Esophagus muscularis mucosa (tissue), 4 donors: Measurements from ENCODE around the gene DDX19B. TPM values are rescaled to one million over a fixed set of nuclear protein-coding genes. Genes with fewer than 3 reads are reported as not detected.
"Not testable (repeated sequence)": the region's sequence is repeated elsewhere in the genome, so short reads cannot be mapped to it uniquely, and the experiment has no call there.

Source experiments
- DNase-seq: peaks from one replicate; pipeline ENCODE4 v3.0.0-alpha.2; 2017; ENCODE audit errors: extremely low spot score
- H3K27ac ChIP-seq, 4 donors: fragments of 200-600 bp; sonication (generic); replicated peaks in 1 of 4; 1 replicate in 3 of 4; 2 replicates in 1 of 4; pipeline ENCODE4 v1.5.1; 2016 to 2019; ENCODE audit warnings: mild to moderate bottlenecking in 1 of 4
- H3K27me3 ChIP-seq, 4 donors: fragments of 200-600 bp; sonication (generic); one replicate each; pipeline versions ENCODE4 v1.5.1 to v1.6.0; 2016 to 2019
- H3K36me3 ChIP-seq, 4 donors: fragments of 200-600 bp; sonication (generic); one replicate each; pipeline ENCODE4 v1.5.1; 2016 to 2019
- H3K4me1 ChIP-seq, 4 donors: fragments of 200-600 bp; sonication (generic); one replicate each; pipeline ENCODE4 v1.5.1; 2016 to 2019
- H3K4me3 ChIP-seq, 4 donors: fragments of 200-600 bp; sonication (generic); 1 replicate in 2 of 4; 2 replicates in 2 of 4; pipeline ENCODE4 v1.5.1; 2016 to 2019; ENCODE audit warnings: mild to moderate bottlenecking in 4 of 4, moderate library complexity in 1 of 4
- H3K9me3 ChIP-seq, 4 donors: fragments of 200-600 bp; sonication (generic); 1 replicate in 3 of 4; 2 replicates in 1 of 4; pipeline ENCODE4 v1.5.1; 2016 to 2019
- CTCF ChIP-seq, 3 experiments: fragments of 200-600 bp in 2 of 3; fragments of 450-650 bp in 1 of 3; sonication (generic) in 2 of 3; IDR thresholded peaks; one replicate each; pipeline ENCODE4 v1.5.1; 2017 to 2019; ENCODE audit warnings: antibody characterized with exemption in 3 of 3, mild to moderate bottlenecking in 2 of 3, moderate library complexity in 1 of 3
- EP300 ChIP-seq: sonication (generic); formaldehyde crosslinking; IDR thresholded peaks from one replicate; pipeline ENCODE4 v1.6.1; 2017; ENCODE audit warnings: antibody characterized with exemption
- POLR2A ChIP-seq: fragments of 450-650 bp; IDR thresholded peaks from one replicate; pipeline ENCODE4 v1.6.1; 2017; ENCODE audit warnings: antibody characterized with exemption, moderate library complexity, mild to moderate bottlenecking, low read depth
- POLR2AphosphoS5 ChIP-seq, 2 donors: sonication (generic); formaldehyde crosslinking; IDR thresholded peaks; one replicate each; pipeline ENCODE4 v1.6.1; 2017; ENCODE audit warnings: antibody characterized with exemption in 2 of 2
- WGBS: methylation state at CpG from one replicate; pipeline ENCODE4 v1.1.5; 2018; 5-methylcytosine and 5-hydroxymethylcytosine counted together
- intact Hi-C: fragments of 100-400 bp; cut with DNase I; formaldehyde crosslinking; loops from one replicate; pipeline ENCODE4 v1.15.1; 2023
- total RNA-seq, 4 donors: library from RNA; depleted of rRNA; stranded (reverse); fragments of >200 nt; gene quantifications; one replicate each; pipeline versions ENCODE4 v1.1.0 to v1.2.1, GENCODE V29; 2016

DDX19B gene
- total RNA-seq, 4 donors from 2014 or later = 36.1 to 48.7 (median 41.1) TPM

GRCh38 chr16:70304892-70305448 is 6.0 kb downstream of the DDX19B start:
- Histone ChIP-seq H3K27me3 (no peaks in the 10 kb centered on the region), H3K4me3 (no peak overlapping the region), H3K27ac (no peak overlapping the region), H3K36me3 (peaks cover 0 to 20% (median 6%) of the 10 kb centered on the region in 4 donors), H3K9me3 (peaks cover 0 to 13% (median 8%) of the 10 kb centered on the region in 4 donors), H3K4me1 (peaks cover 3 to 13% (median 9%) of the 10 kb centered on the region in 4 donors)
- 66% methylated on average over 3 of the region's 3 CpGs for WGBS
- intact Hi-C loops = no loop called here
- no peak for TF ChIP-seq POLR2A
- no peak for TF ChIP-seq CTCF (IDR thresholded peaks at IDR 0.05)
- no peak for TF ChIP-seq EP300
- TF ChIP-seq POLR2AphosphoS5 (IDR thresholded peaks at IDR 0.05) = no peak
- DNase-seq = no peak

- H3K9me3 ChIP-seq = peaks cover 0 to under 1% (median 0%) of the 10 kb centered on the region in 4 donors
- DNase-seq = no peak
- WGBS = 93% methylated on average over 2 of the region's 2 CpGs
- H3K36me3 ChIP-seq = peaks cover 0 to 11% (median 3%) of the 10 kb centered on the region in 4 donors
- peaks cover 0 to 9% (median 4%) of the 10 kb centered on the region in 4 donors for H3K4me1 ChIP-seq
- no peaks in the 10 kb centered on the region for H3K27me3 ChIP-seq
- intact Hi-C loops = no loop called here
- TF ChIP-seq CTCF (IDR thresholded peaks at IDR 0.05) (no peak), EP300 (no peak), POLR2A (no peak), POLR2AphosphoS5 (IDR thresholded peaks at IDR 0.05) (no peak)
- no peak overlapping the region for H3K27ac ChIP-seq
- no peak overlapping the region for H3K4me3 ChIP-seq
Measured at GRCh38 chr16:70306880-70307279, 7.9 kb downstream of the DDX19B start.

GRCh38 chr16:70307726-70308125 is 8.7 kb downstream of the DDX19B start:
- H3K4me1 ChIP-seq, H3K4me3 ChIP-seq, intact Hi-C loops, H3K9me3 ChIP-seq, H3K27ac ChIP-seq, H3K27me3 ChIP-seq, DNase-seq: not testable (repeated sequence)
- 100% methylated on average over 2 of the region's 2 CpGs for WGBS
- peaks cover 0 to 13% (median 3%) of the 10 kb centered on the region in 4 donors for H3K36me3 ChIP-seq

GRCh38 chr16:70320121-70320520 is 21.1 kb downstream of the DDX19B start:
- intact Hi-C loops = no loop called here
- Histone ChIP-seq H3K36me3 (peaks cover 59 to 97% (median 90%) of the 10 kb centered on the region in 4 donors), H3K4me1 (no peaks in the 10 kb centered on the region), H3K27ac (no peak overlapping the region), H3K27me3 (no peaks in the 10 kb centered on the region), H3K9me3 (no peaks in the 10 kb centered on the region), H3K4me3 (no peak overlapping the region)
- TF ChIP-seq POLR2A (no peak), EP300 (no peak), CTCF (IDR thresholded peaks at IDR 0.05) (no peak), POLR2AphosphoS5 (IDR thresholded peaks at IDR 0.05) (no peak)
- DNase-seq = no peak
- 94% methylated on average over 5 of the region's 5 CpGs for WGBS

GRCh38 chr16:70324998-70325747 is 26.2 kb downstream of the DDX19B start:
- intact Hi-C loops = no loop called here
- DNase-seq = no peak
- WGBS = 88% methylated on average over 7 of the region's 7 CpGs
- TF ChIP-seq CTCF (IDR thresholded peaks at IDR 0.05) = no peak
- TF ChIP-seq POLR2A = no peak
- no peak for TF ChIP-seq EP300
- TF ChIP-seq POLR2AphosphoS5 (IDR thresholded peaks at IDR 0.05) = no peak
- Histone ChIP-seq H3K4me3 (no peak overlapping the region), H3K27me3 (no peaks in the 10 kb centered on the region), H3K27ac (no peak overlapping the region), H3K9me3 (no peaks in the 10 kb centered on the region), H3K4me1 (no peaks in the 10 kb centered on the region), H3K36me3 (peaks cover 63 to 99% (median 92%) of the 10 kb centered on the region in 4 donors)
